Naive thymus-derived CD8-positive, alpha-beta T cell (primary cell): ENCODE results near the gene APH1B. TPM values are rescaled to one million over a fixed set of nuclear protein-coding genes. Genes with fewer than 3 reads are reported as not detected.

ENCODE experiments used
- ATAC-seq, 2 donors: fragments of 150-1000 bp; cut with Tn5 transposase in 1 of 2; sonication (Bioruptor Pico), chemical (Tn5 transposase) in 1 of 2; 1 replicate in 1 of 2; 2 replicates in 1 of 2; pipeline ENCODE4 v1.10.0; 2021; ENCODE audit warnings: mild to moderate bottlenecking in 2 of 2, moderate library complexity in 2 of 2
- POLR2A ChIA-PET: fragments of 350-600 bp; sonication (Branson Sonifier 250); formaldehyde crosslinking; loops from one replicate; lab custom pipeline; 2021; ENCODE audit warnings: antibody characterized with exemption; lab: Charles Lee
- DNase-seq, 10 donors: peaks; one replicate each; pipeline versions ENCODE4 v3.0.0 to v3.0.0-alpha.2; 2020 to 2022
- H3K27ac Mint-ChIP-seq, 10 donors: one replicate each; pipeline ENCODE4 v1.8.0; 2020 to 2022; ENCODE audit warnings: mild to moderate bottlenecking in 10 of 10, mixed read lengths in 10 of 10, moderate library complexity in 4 of 10, inconsistent platforms in 1 of 10
- H3K27me3 Mint-ChIP-seq, 5 donors: one replicate each; pipeline ENCODE4 v1.8.0; 2021 to 2022; ENCODE audit warnings: mixed read lengths in 5 of 5
- H3K36me3 Mint-ChIP-seq, 3 donors: one replicate each; pipeline ENCODE4 v1.8.0; 2020 to 2022; ENCODE audit warnings: mixed read lengths in 3 of 3, mild to moderate bottlenecking in 2 of 3, inconsistent platforms in 1 of 3
- H3K4me1 Mint-ChIP-seq, 4 donors: one replicate each; pipeline ENCODE4 v1.8.0; 2021 to 2022; ENCODE audit warnings: mixed read lengths in 4 of 4
- H3K4me3 Mint-ChIP-seq, 10 donors: one replicate each; pipeline ENCODE4 v1.8.0; 2020 to 2022; ENCODE audit warnings: mild to moderate bottlenecking in 10 of 10, mixed read lengths in 10 of 10, moderate library complexity in 6 of 10, inconsistent platforms in 1 of 10
- H3K9me3 Mint-ChIP-seq, 9 donors: one replicate each; pipeline ENCODE4 v1.8.0; 2020 to 2022; ENCODE audit warnings: mixed read lengths in 9 of 9, mild to moderate bottlenecking in 3 of 9, inconsistent platforms in 1 of 9, moderate library complexity in 1 of 9
- polyA plus RNA-seq, 3 donors: library from polyadenylated mRNA; unstranded; fragments of 300-500 nt; fragmentation: Illumina TruSeq; gene quantifications; one replicate each; pipeline ENCODE4 v1.2.3, GENCODE V29; 2021
- total RNA-seq, 8 experiments: library from RNA in 2 of 8; stranded (reverse) in 2 of 8; gene quantifications; one replicate each; pipeline ENCODE4 v1.2.3 and lab custom pipeline; 2021 to 2026

Gene APH1B
- total and polyA plus RNA-seq, 5 experiments from 2014 or later: 8.3 to 28.5 (median 14.3) TPM

DNA sequence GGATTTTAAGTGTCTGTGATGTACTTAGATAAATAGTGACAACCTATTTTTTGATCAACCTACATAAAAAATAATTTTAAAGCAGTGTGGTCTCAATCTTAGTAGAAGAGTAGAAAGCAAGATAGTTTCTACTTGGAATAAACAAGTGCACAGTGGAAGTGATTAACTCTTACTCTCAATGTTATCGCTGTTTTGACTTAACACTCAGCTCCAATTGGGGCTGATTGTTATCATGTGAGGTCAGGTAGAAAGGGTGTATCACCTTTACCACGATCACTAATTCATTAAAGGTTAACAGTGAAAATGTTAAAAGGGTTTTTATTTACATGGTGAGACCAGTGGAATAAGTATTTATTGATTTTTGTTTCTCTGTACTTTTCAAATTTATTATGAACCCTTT lies 22.4 kb upstream of the APH1B start:
- POLR2A ChIA-PET: no interaction called here
- Mint-ChIP-seq H3K9me3 (no peaks in the 10 kb centered on the region), H3K27ac (peak overlapping the region in 2 of 10 donors; percentile 54 to 59), H3K4me1 (peaks cover 5 to 17% (median 12%) of the 10 kb centered on the region in 4 donors), H3K36me3 (peaks cover 0 to 68% (median 12%) of the 10 kb centered on the region in 3 donors), H3K4me3 (no peak overlapping the region), H3K27me3 (no peaks in the 10 kb centered on the region)
- DNase-seq (no peak), ATAC-seq (no peak)

GRCh38 chr15:63255489-63255990 lies 21.9 kb upstream of the APH1B start:
- H3K9me3 Mint-ChIP-seq: no peaks in the 10 kb centered on the region
- DNase-seq: no peak
- H3K4me3 Mint-ChIP-seq: no peak overlapping the region
- peaks cover 5 to 11% (median 8%) of the 10 kb centered on the region in 4 donors for H3K4me1 Mint-ChIP-seq
- no peak for ATAC-seq
- POLR2A ChIA-PET: interaction anchor here (1.4 kb wide), 1 partner anchor 63 kb away, joined by 3 read pairs; no protein-coding TSS in a partner anchor
- H3K27me3 Mint-ChIP-seq: no peaks in the 10 kb centered on the region
- peak overlapping the region in 7 of 10 donors; percentile 6 to 71 (median 37) for H3K27ac Mint-ChIP-seq
- H3K36me3 Mint-ChIP-seq: peaks cover 0 to 67% (median 14%) of the 10 kb centered on the region in 3 donors

GRCh38 chr15:63256433-63257274 lies 20.8 kb upstream of the APH1B start:
- Mint-ChIP-seq H3K27ac (peak overlapping the region in 4 of 10 donors; percentile 21 to 62 (median 32)), H3K4me1 (peaks cover 5 to 12% (median 8%) of the 10 kb centered on the region in 4 donors), H3K36me3 (peaks cover 0 to 66% (median 21%) of the 10 kb centered on the region in 3 donors), H3K27me3 (no peaks in the 10 kb centered on the region), H3K9me3 (no peaks in the 10 kb centered on the region), H3K4me3 (no peak overlapping the region)
- ATAC-seq (no peak), DNase-seq (no peak)
- POLR2A ChIA-PET: interaction anchor here (0.6 to 1.4 kb wide), 4 partner anchors 19 to 171 kb away, joined by 3 to 4 read pairs (median 3); no protein-coding TSS in a partner anchor

GRCh38 chr15:63258658-63259057 lies 18.7 kb upstream of the APH1B start:
- peaks cover 2 to 11% (median 7%) of the 10 kb centered on the region in 4 donors for H3K4me1 Mint-ChIP-seq
- ATAC-seq (no peak), DNase-seq (no peak)
- H3K4me3 Mint-ChIP-seq: no peak overlapping the region
- POLR2A ChIA-PET: interaction anchor here (0.7 kb wide), 3 partner anchors 44 to 317 kb away, joined by 3 to 4 read pairs (median 3); no protein-coding TSS in a partner anchor
- no peaks in the 10 kb centered on the region for H3K27me3 Mint-ChIP-seq
- H3K36me3 Mint-ChIP-seq: peaks cover 0 to 70% (median 26%) of the 10 kb centered on the region in 3 donors
- peak overlapping the region in 1 of 10 donors; percentile 56 for H3K27ac Mint-ChIP-seq
- H3K9me3 Mint-ChIP-seq: no peaks in the 10 kb centered on the region

- Mint-ChIP-seq H3K9me3 (no peaks in the 10 kb centered on the region), H3K4me3 (no peak overlapping the region), H3K4me1 (peaks cover 1 to 6% (median 3%) of the 10 kb centered on the region in 4 donors), H3K36me3 (peaks cover 0 to 70% (median 24%) of the 10 kb centered on the region in 3 donors), H3K27me3 (no peaks in the 10 kb centered on the region), H3K27ac (peak overlapping the region in 3 of 10 donors; percentile 16 to 44 (median 29))
- POLR2A ChIA-PET: interaction anchor here (0.6 kb wide), 1 partner anchor 98 kb away, joined by 5 read pairs; no protein-coding TSS in a partner anchor
- no peak for DNase-seq
- no peak for ATAC-seq
These were observed 16.6 kb upstream of the APH1B start for GRCh38 chr15:63260791-63261190.

- H3K27ac Mint-ChIP-seq: peak overlapping the region in 3 of 10 donors; percentile 13 to 44 (median 29)
- H3K4me3 Mint-ChIP-seq: no peak overlapping the region
- peaks cover 1 to 6% (median 2%) of the 10 kb centered on the region in 4 donors for H3K4me1 Mint-ChIP-seq
- no peak for DNase-seq
- POLR2A ChIA-PET: interaction anchor here (0.6 kb wide), 2 partner anchors 31 to 99 kb away, joined by 3 to 5 read pairs; no protein-coding TSS in a partner anchor
- no peaks in the 10 kb centered on the region for H3K9me3 Mint-ChIP-seq
- no peak for ATAC-seq
- peaks cover 0 to 65% (median 23%) of the 10 kb centered on the region in 3 donors for H3K36me3 Mint-ChIP-seq
- no peaks in the 10 kb centered on the region for H3K27me3 Mint-ChIP-seq
These were observed 16.1 kb upstream of the APH1B start for GRCh38 chr15:63261311-63261710.

- H3K9me3 Mint-ChIP-seq: no peaks in the 10 kb centered on the region
- H3K27ac Mint-ChIP-seq: peak overlapping the region in 5 of 10 donors; percentile 11 to 77 (median 58)
- POLR2A ChIA-PET: no interaction called here
- no peak for DNase-seq
- no peaks in the 10 kb centered on the region for H3K27me3 Mint-ChIP-seq
- H3K4me3 Mint-ChIP-seq: no peak overlapping the region
- H3K4me1 Mint-ChIP-seq: peaks cover 0 to 6% (median 1%) of the 10 kb centered on the region in 4 donors
- ATAC-seq: no peak
- peaks cover 0 to 64% (median 19%) of the 10 kb centered on the region in 3 donors for H3K36me3 Mint-ChIP-seq
These were observed 13.9 kb upstream of the APH1B start for GRCh38 chr15:63263519-63263918.

GRCh38 chr15:63264688-63265293 lies 12.6 kb upstream of the APH1B start:
- peaks cover 0 to 59% (median 21%) of the 10 kb centered on the region in 3 donors for H3K36me3 Mint-ChIP-seq
- H3K4me1 Mint-ChIP-seq: peaks cover 1 to 10% (median 6%) of the 10 kb centered on the region in 4 donors
- ATAC-seq (no peak), DNase-seq (no peak)
- H3K27me3 Mint-ChIP-seq: no peaks in the 10 kb centered on the region
- no peaks in the 10 kb centered on the region for H3K9me3 Mint-ChIP-seq
- POLR2A ChIA-PET: no interaction called here
- H3K27ac Mint-ChIP-seq: peak overlapping the region in 1 of 10 donors; percentile 13
- H3K4me3 Mint-ChIP-seq: no peak overlapping the region

DNA sequence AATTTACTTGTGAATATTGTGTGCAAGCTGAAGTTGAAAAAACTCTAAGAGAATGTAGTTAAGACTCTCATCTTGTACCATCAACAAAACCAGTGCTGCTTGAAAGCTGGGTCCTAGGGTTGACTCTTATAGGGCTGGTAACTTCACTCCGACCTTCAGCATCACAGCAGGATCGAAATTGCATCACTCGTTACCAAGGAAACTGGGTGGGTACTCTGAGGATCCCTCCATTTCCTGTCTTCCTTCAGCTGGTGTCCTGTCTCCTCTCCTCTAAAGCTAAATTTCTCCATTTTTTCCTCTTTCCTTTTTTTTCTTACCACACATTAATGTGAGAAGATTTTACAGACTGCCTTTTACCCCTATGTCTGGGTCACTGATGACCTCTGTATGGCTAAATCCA lies 3.0 kb upstream of the APH1B start:
- no peaks in the 10 kb centered on the region for H3K9me3 Mint-ChIP-seq
- peaks cover 9 to 46% (median 36%) of the 10 kb centered on the region in 4 donors for H3K4me1 Mint-ChIP-seq
- no peaks in the 10 kb centered on the region for H3K27me3 Mint-ChIP-seq
- H3K36me3 Mint-ChIP-seq: peaks cover 0 to 6% (median 0%) of the 10 kb centered on the region in 3 donors
- POLR2A ChIA-PET: interaction anchor here (1.5 to 2.0 kb wide), 2 partner anchors 78 to 81 kb away, joined by 5 to 7 read pairs; no protein-coding TSS in a partner anchor
- DNase-seq (peak in 2 of 10 donors; percentile 11 to 33), ATAC-seq (no peak)
- peak overlapping the region in 9 of 10 donors; percentile 33 to 88 (median 72) for H3K27ac Mint-ChIP-seq
- H3K4me3 Mint-ChIP-seq: peak overlapping the region in 6 of 10 donors; percentile 4 to 35 (median 8)

DNA sequence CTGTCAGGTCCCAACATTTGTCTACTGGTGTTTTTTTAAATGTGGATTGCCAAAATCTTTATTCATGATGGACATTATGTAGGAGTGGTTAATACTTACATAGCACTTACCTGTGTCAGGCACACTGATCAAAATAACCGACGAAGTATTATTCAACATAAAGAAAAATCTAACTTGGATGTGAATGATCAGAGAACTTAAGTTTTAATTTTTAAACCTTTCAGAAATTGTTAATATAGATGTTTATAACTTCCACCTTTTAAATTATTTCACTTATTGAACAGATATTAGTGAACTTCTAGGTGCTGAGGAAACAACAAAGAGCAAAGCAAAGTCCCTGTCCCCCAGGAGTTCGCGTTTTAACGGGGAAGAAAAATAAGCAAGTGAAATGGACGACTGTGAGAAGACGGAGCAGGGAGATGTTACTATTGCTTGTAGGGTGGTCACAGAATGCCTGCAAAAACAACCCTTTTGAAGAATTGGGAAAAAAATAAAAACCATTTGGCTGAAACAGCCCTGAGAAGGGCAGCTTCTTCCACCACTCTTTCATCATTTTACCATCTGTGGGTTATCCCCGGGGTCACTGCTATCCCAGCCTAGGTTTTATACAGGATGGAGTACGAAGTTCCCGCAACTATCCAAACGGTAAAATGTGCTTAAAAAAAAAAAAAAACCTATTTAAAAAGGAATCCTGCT lies 915 bp upstream of the APH1B start:
- H3K4me3 Mint-ChIP-seq: peak overlapping the region; percentile 82 to 94 (median 92)
- H3K4me1 Mint-ChIP-seq: peaks cover 9 to 50% (median 37%) of the 10 kb centered on the region in 4 donors
- DNase-seq (peak in 1 of 10 donors; percentile 6), ATAC-seq (peak in 1 of 2 donors; percentile 0)
- no peaks in the 10 kb centered on the region for H3K27me3 Mint-ChIP-seq
- no peaks in the 10 kb centered on the region for H3K9me3 Mint-ChIP-seq
- H3K27ac Mint-ChIP-seq: peak overlapping the region; percentile 67 to 95 (median 90)
- POLR2A ChIA-PET: interaction anchor here (0.6 to 4.0 kb wide), 13 partner anchors 16 to 228 kb away, joined by 3 to 36 read pairs (median 4); partner anchors contain the start of gene RPS27L
- H3K36me3 Mint-ChIP-seq: peaks cover 0 to 12% (median 0%) of the 10 kb centered on the region in 3 donors

DNA sequence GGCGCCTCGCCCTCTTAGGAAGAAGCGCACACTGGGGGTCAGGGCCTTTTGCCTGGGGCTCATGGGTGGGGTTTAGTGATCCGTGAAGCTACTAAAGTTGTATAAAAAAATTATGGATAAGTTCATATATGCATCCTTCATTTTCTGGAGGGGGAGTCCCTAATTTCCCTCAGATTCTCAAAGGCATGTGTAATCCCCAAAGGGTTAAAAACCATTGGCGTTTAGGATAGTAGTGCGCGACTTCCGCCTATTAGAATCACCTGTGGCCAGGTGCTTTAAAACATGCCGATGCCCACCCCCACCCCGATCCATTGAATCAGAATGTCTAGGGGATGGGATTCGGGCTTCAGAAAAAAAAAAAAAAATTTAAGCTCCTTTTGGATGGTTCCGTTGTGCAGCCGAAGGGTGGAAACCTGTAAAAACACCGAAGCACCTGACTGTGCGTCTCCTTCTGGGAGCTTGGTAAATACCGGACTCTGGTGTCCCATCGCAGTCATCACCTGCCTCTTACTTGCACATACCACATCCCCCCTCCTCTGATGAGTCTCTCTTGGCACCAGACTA lies 570 bp downstream of the APH1B start:
- peaks cover 9 to 50% (median 37%) of the 10 kb centered on the region in 4 donors for H3K4me1 Mint-ChIP-seq
- DNase-seq (no peak), ATAC-seq (no peak)
- H3K27ac Mint-ChIP-seq: peak overlapping the region; percentile 9 to 90 (median 88)
- no peaks in the 10 kb centered on the region for H3K9me3 Mint-ChIP-seq
- H3K27me3 Mint-ChIP-seq: no peaks in the 10 kb centered on the region
- peak overlapping the region; percentile 54 to 91 (median 84) for H3K4me3 Mint-ChIP-seq
- POLR2A ChIA-PET: interaction anchor here (0.7 to 4.0 kb wide), 10 partner anchors 83 to 287 kb away, joined by 3 to 36 read pairs (median 4); partner anchors contain the start of genes RAB8B and RPS27L
- H3K36me3 Mint-ChIP-seq: peaks cover 0 to 12% (median 0%) of the 10 kb centered on the region in 3 donors
